ENCODE measurements around the gene ZNF609. TPM values are rescaled to one million over a fixed set of nuclear protein-coding genes. Genes with fewer than 3 reads are reported as not detected.
"Not testable (repeated sequence)": the region's sequence is repeated elsewhere in the genome, so short reads cannot be mapped to it uniquely, and the experiment has no call there.

The ZNF609 gene
- total RNA-seq, 4 donors from 2014 or later: 10.3 to 16.5 (median 12.4) TPM

DNA sequence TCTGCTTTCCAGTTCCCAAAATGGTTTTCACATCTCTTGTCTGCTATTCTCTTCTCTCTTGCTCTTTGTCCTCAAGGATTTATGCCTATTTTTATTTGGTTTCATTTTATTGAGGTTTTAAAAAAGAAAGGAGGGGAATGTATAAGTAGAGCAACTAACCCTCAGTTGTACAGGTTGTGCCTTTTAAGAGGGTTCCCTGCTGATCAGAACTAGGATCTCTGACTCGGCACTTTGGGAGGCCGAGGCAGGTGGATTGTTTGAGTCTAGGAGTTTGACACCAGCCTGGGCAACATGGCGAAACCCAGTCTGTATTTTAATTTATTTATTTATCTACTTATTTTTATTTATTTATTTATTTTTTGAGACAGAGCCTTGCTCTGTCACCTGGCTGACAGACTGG lies 123.6 kb downstream of the ZNF609 start:
- in situ Hi-C loops (cut with MboI; ENCODE audit: low sequenced_read_pairs in 4 of 4) (no loop called here), intact Hi-C loops (cut with DNase I; ENCODE audit: low total_unique reads) (no loop called here)
- peaks cover 2 to 10% of the 10 kb centered on the region in 2 donors for H3K4me1 ChIP-seq
- peaks cover 0 to 7% (median 0%) of the 10 kb centered on the region in 3 donors for H3K9me3 ChIP-seq
- TF ChIP-seq, protein P1, sequence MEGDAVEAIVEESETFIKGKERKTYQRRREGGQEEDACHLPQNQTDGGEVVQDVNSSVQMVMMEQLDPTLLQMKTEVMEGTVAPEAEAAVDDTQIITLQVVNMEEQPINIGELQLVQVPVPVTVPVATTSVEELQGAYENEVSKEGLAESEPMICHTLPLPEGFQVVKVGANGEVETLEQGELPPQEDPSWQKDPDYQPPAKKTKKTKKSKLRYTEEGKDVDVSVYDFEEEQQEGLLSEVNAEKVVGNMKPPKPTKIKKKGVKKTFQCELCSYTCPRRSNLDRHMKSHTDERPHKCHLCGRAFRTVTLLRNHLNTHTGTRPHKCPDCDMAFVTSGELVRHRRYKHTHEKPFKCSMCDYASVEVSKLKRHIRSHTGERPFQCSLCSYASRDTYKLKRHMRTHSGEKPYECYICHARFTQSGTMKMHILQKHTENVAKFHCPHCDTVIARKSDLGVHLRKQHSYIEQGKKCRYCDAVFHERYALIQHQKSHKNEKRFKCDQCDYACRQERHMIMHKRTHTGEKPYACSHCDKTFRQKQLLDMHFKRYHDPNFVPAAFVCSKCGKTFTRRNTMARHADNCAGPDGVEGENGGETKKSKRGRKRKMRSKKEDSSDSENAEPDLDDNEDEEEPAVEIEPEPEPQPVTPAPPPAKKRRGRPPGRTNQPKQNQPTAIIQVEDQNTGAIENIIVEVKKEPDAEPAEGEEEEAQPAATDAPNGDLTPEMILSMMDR (IDR thresholded peaks at IDR 0.05 in 4 of 5, conservative IDR thresholded peaks at IDR 0.05 in 1 of 5): no peak
- TF ChIP-seq POLR2A (IDR thresholded peaks at IDR 0.05): no peak
- no peak overlapping the region for H3K4me3 ChIP-seq
- DNase-seq (no peak), ATAC-seq (no peak)
- no peaks in the 10 kb centered on the region for H3K27me3 ChIP-seq
- no peaks in the 10 kb centered on the region for H3K36me3 ChIP-seq
- no peak overlapping the region for H3K27ac ChIP-seq

DNA sequence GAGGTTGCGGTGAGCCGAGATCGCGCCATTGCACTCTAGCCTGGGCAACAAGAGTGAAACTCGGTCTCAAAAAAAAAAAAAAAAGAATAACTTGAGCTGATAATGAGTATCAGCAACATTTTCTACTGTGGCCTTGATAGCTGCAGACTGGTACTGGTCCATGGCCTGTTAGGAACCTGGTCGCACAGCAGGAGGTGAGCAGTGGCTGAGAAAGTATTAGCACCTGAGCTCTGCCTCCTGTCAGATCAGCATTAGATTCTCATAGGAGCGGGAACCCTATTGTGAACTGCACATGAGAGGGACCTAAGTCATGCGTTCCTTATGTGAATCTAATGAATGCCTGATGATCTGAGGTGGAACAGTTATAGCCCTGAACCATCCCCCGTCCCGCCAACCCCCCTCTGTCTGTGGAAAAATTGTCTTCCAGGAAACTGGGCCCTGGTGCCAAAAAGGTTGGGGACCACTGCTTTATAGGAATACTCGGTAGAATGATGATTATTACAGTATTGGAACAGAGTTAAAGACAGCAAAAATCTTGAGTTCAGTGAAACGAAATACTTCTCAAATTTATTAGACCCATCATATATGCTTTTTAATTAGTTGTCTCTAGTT lies 126.0 kb downstream of the ZNF609 start:
- in situ Hi-C loops (cut with MboI; ENCODE audit: low sequenced_read_pairs in 4 of 4) (no loop called here), intact Hi-C loops (cut with DNase I; ENCODE audit: low total_unique reads) (no loop called here)
- Histone ChIP-seq H3K4me3 (no peak overlapping the region), H3K9me3 (peaks cover 0 to 2% (median 0%) of the 10 kb centered on the region in 3 donors), H3K27ac (no peak overlapping the region), H3K27me3 (no peaks in the 10 kb centered on the region), H3K4me1 (peaks cover 5 to 16% of the 10 kb centered on the region in 2 donors), H3K36me3 (no peaks in the 10 kb centered on the region)
- no peak for DNase-seq
- no peak for ATAC-seq
- no peak for TF ChIP-seq POLR2A (IDR thresholded peaks at IDR 0.05)

GRCh38 chr15:64586984-64587383 lies 126.6 kb downstream of the ZNF609 start:
- no peak overlapping the region for H3K4me3 ChIP-seq
- no peak overlapping the region for H3K27ac ChIP-seq
- TF ChIP-seq, protein P1 (IDR thresholded peaks at IDR 0.05 in 4 of 5, conservative IDR thresholded peaks at IDR 0.05 in 1 of 5): no peak
- TF ChIP-seq POLR2A (IDR thresholded peaks at IDR 0.05): no peak
- peaks cover 5 to 16% of the 10 kb centered on the region in 2 donors for H3K4me1 ChIP-seq
- H3K36me3 ChIP-seq: no peaks in the 10 kb centered on the region
- intact Hi-C loops (cut with DNase I; ENCODE audit: low total_unique reads) (no loop called here), in situ Hi-C loops (cut with MboI; ENCODE audit: low sequenced_read_pairs in 4 of 4) (no loop called here)
- DNase-seq: no peak
- ATAC-seq: no peak
- no peaks in the 10 kb centered on the region for H3K9me3 ChIP-seq
- H3K27me3 ChIP-seq: no peaks in the 10 kb centered on the region

GRCh38 chr15:64589435-64590084 lies 129.2 kb downstream of the ZNF609 start:
- ATAC-seq (no peak), DNase-seq (no peak)
- Histone ChIP-seq H3K36me3 (no peaks in the 10 kb centered on the region), H3K27me3 (no peaks in the 10 kb centered on the region), H3K4me1 (peaks cover 5 to 16% of the 10 kb centered on the region in 2 donors), H3K4me3 (no peak overlapping the region), H3K27ac (no peak overlapping the region), H3K9me3 (no peaks in the 10 kb centered on the region)
- in situ Hi-C loops (cut with MboI; ENCODE audit: low sequenced_read_pairs in 4 of 4) (no loop called here), intact Hi-C loops (cut with DNase I; ENCODE audit: low total_unique reads) (no loop called here)
- no peak for TF ChIP-seq POLR2A (IDR thresholded peaks at IDR 0.05)
- TF ChIP-seq, protein P1 (IDR thresholded peaks at IDR 0.05 in 4 of 5, conservative IDR thresholded peaks at IDR 0.05 in 1 of 5): no peak

DNA sequence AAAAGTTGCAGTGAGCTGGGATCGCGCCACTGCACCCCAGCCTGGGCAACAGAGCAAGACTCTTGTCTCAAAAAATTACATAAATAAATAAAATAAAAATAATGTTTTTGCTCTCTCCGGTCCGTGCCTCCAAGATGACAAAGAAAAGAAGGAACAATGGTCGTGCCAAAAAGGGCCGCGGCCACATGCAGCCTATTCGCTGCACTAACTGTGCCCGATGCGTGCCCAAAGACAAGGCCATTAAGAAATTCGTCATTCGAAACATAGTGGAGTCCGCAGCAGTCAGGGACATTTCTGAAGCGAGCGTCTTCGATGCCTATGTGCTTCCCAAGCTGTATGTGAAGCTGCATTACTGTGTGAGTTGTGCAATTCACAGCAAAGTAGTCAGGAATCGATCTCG lies 132.5 kb downstream of the ZNF609 start:
- ATAC-seq; H3K4me3 ChIP-seq; DNase-seq; H3K36me3 ChIP-seq; intact Hi-C loops (cut with DNase I; ENCODE audit: low total_unique reads); in situ Hi-C loops (cut with MboI; ENCODE audit: low sequenced_read_pairs in 4 of 4); H3K27ac ChIP-seq; H3K9me3 ChIP-seq; H3K27me3 ChIP-seq: not testable (repeated sequence)
- H3K4me1 ChIP-seq: peaks cover 5 to 27% of the 10 kb centered on the region in 2 donors

Measured in gastrocnemius medialis (tissue), 4 donors.